ENCODE measurements around the gene COPS8. TPM values are rescaled to one million over a fixed set of nuclear protein-coding genes. Genes with fewer than 3 reads are reported as not detected.

Gene COPS8
- total and polyA plus RNA-seq, 2 of the 4 experiments (the other 2 are of a cell fraction): 47.0 to 64.9 TPM

DNA sequence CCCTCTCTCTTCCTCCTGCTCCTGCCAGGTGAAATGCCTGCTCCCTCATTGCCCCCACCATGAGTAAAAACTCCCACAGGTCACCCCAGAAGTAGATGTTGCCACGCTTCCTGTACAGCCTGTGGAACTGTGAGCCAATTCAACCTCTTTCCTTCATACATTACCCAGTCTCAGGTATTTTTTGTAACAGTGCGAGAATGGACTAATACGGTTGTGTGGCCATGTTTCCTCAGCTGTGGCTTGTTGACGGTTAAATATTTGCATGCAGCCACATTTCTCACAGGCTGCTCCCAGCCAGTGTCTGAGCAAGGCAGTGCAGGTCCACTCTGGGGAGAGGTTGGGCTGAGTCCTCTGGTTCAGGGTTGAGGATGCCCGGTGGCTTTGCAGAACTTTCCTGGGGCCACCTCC lies 27.8 kb upstream of the COPS8 start:
- TF ChIP-seq FOS (IDR thresholded peaks at IDR 0.05; ENCODE audit: low read depth, low read length) (no peak), CEBPB (IDR thresholded peaks at IDR 0.05; ENCODE audit: low read depth, low read length) (no peak), NFE2L2 (IDR thresholded peaks at IDR 0.05; ENCODE audit: low read depth, low read length) (no peak)
- TF ChIP-seq, protein P1, sequence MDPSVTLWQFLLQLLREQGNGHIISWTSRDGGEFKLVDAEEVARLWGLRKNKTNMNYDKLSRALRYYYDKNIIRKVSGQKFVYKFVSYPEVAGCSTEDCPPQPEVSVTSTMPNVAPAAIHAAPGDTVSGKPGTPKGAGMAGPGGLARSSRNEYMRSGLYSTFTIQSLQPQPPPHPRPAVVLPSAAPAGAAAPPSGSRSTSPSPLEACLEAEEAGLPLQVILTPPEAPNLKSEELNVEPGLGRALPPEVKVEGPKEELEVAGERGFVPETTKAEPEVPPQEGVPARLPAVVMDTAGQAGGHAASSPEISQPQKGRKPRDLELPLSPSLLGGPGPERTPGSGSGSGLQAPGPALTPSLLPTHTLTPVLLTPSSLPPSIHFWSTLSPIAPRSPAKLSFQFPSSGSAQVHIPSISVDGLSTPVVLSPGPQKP (IDR thresholded peaks at IDR 0.05; ENCODE audit: borderline replicate concordance, low read depth, low read length): no peak
- TF ChIP-seq, protein P2, sequence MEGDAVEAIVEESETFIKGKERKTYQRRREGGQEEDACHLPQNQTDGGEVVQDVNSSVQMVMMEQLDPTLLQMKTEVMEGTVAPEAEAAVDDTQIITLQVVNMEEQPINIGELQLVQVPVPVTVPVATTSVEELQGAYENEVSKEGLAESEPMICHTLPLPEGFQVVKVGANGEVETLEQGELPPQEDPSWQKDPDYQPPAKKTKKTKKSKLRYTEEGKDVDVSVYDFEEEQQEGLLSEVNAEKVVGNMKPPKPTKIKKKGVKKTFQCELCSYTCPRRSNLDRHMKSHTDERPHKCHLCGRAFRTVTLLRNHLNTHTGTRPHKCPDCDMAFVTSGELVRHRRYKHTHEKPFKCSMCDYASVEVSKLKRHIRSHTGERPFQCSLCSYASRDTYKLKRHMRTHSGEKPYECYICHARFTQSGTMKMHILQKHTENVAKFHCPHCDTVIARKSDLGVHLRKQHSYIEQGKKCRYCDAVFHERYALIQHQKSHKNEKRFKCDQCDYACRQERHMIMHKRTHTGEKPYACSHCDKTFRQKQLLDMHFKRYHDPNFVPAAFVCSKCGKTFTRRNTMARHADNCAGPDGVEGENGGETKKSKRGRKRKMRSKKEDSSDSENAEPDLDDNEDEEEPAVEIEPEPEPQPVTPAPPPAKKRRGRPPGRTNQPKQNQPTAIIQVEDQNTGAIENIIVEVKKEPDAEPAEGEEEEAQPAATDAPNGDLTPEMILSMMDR (conservative IDR thresholded peaks at IDR 0.05; ENCODE audit: low read depth, low read length): no peak
- Histone ChIP-seq H3K14ac (replicated peaks; ENCODE audit: low read depth, low read length) (no peak overlapping the region), H3K27me3 (ENCODE audit: control insufficient read depth, insufficient read depth, low read length) (peaks cover 5% of the 10 kb centered on the region; the same call in 1 of the 2 replicates), H3K27ac (ENCODE audit: insufficient read depth, low read length) (no peak overlapping the region), H2AFZ (replicated peaks; ENCODE audit: low read length, poor library complexity) (no peak overlapping the region), H3K9me1 (ENCODE audit: insufficient read depth, low read length) (no peaks in the 10 kb centered on the region), H2AK9ac (replicated peaks; ENCODE audit: low read depth, low read length, poor library complexity) (no peak overlapping the region), H3K23ac (ENCODE audit: low read depth, low read length) (no peak overlapping the region), H4K8ac (ENCODE audit: low read depth in 2 of 2, low read length in 2 of 2) (no peak overlapping the region), H2BK120ac (ENCODE audit: low read depth, low read length) (no peak overlapping the region), H3K79me1 (ENCODE audit: low read depth in 1 of 2, low read length in 2 of 2) (no peaks in the 10 kb centered on the region), H3K4me3 (ENCODE audit: insufficient read depth, low read depth, low read length) (no peak overlapping the region), H3K18ac (ENCODE audit: low read depth, low read length) (no peak overlapping the region), H3K4me1 (ENCODE audit: control insufficient read depth, insufficient read depth, low read length) (peaks cover 4% of the 10 kb centered on the region; the same call in 1 of the 2 replicates), H3K36me3 (ENCODE audit: control insufficient read depth, insufficient read depth, low read length) (no peaks in the 10 kb centered on the region; the same call in 1 of the 2 replicates), H3K56ac (ENCODE audit: extremely low read depth, insufficient read depth, low read length) (no peak overlapping the region), H2BK5ac (ENCODE audit: low read depth, low read length, poor library complexity, severe bottlenecking) (no peak overlapping the region), H2AK5ac (ENCODE audit: low read depth, low read length) (no peak overlapping the region), H2BK15ac (ENCODE audit: low read depth, low read length) (no peak overlapping the region), H4K20me1 (ENCODE audit: insufficient read depth, low read length) (no peaks in the 10 kb centered on the region), H4K91ac (ENCODE audit: insufficient read depth, low read depth, low read length) (no peak overlapping the region), H3K9me3 (ENCODE audit: control insufficient read depth, insufficient read depth, low read length) (no peaks in the 10 kb centered on the region), H3K4ac (ENCODE audit: low read depth, low read length) (no peak overlapping the region), H3K9ac (ENCODE audit: low read depth, low read length) (no peak overlapping the region), H2BK20ac (ENCODE audit: low read depth, low read length) (no peak overlapping the region), H3K4me2 (ENCODE audit: low read depth, low read length) (no peak overlapping the region), H4K5ac (ENCODE audit: low read depth, low read length) (no peak overlapping the region)
- ChIA-PET CTCF (no interaction called here), POLR2A (ENCODE audit: unreplicated experiment) (no interaction called here)
- WGBS, 2 experiments (ENCODE audit: extremely low coverage in 2 of 2, insufficient read length in 1 of 2): 95% methylated on average over 4 of the region's 5 CpGs; no CpG with 5 or more reads in 1 of the 2 experiments
- DNase-seq: no peak
- intact Hi-C loops (cut with micrococcal nuclease) (no loop called here), dilution Hi-C loops (cut with HindIII; ENCODE audit: low sequenced_read_pairs, unreplicated experiment) (no loop called here), in situ Hi-C loops (cut with MboI; ENCODE audit: low sequenced_read_pairs) (loop anchor here (10.0 kb wide), 2 partner anchors 543 to 713 kb away; no protein-coding TSS in a partner anchor)
- ATAC-seq (ENCODE audit: low read depth): no peak
- no TSS peak for BruUV-seq (replicated peaks)
